Hematopoietic multipotent progenitor cell treated with erythropoietin and hydrocortisone succinate and interleukin-3 and kit ligand, for 17 days (in vitro differentiated cells): ENCODE measurements around the gene PDE4D.

Experiments used
- DNase-seq: peaks from one replicate; pipeline ENCODE4 v3.0.0-alpha.2; 2015; ENCODE audit warnings: low spot score

The PDE4D gene

DNA sequence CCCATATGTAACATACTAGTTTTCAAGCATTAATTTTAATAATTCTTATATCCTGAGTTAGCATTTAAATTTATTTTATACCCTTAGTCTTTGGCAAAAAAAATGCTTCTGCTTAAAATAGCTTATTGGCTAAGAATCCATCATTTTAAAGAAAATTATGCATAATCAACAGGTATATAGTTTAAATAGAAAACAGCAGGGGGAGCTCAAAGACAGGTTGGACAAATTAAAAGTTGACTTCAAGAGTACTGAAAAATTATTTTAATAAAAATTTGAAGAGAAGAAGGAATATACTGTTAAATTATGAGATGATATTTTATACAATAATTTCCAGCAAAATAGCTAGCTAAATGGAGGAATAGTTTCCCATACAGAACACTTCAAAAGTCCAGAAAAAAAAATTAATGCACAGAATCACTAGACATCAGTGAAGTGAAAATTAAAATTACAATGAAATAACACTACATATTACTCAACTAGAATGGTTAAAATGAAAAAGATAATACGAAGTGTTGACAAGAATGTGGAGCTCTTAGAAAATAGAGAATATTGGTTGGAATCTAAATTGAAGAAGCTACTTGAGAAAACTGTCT is 387.1 kb downstream of the PDE4D start:
- no peak for DNase-seq

- no peak for DNase-seq
Observed at GRCh38 chr5:59504043-59504442, 389.5 kb downstream of the PDE4D start.

- DNase-seq = no peak
Observed at GRCh38 chr5:59503220-59503619, 390.3 kb downstream of the PDE4D start.

GRCh38 chr5:59501316-59501715 is 392.2 kb downstream of the PDE4D start:
- DNase-seq = no peak

DNA sequence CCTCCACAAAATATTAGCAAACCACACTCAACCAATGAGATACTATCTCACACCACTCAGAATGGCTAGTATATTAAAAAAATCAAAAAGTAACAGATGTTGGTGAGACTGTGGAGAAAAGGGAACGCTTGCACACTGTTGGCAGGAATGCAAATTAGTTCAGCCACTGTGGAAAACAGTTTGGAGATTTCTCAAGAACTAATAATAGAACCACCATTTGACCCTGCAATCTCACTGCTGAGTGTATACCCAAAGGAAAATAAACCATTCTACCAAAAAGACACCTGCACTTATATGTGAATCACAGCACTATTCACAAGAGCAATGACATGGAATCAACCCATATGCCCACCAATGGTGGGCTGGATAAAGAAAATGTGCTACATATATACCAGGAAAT is 393.5 kb downstream of the PDE4D start:
- no peak for DNase-seq

GRCh38 chr5:59497207-59497606 is 396.3 kb downstream of the PDE4D start:
- DNase-seq = no peak

GRCh38 chr5:59496524-59497134 is 396.9 kb downstream of the PDE4D start:
- DNase-seq = no peak

DNA sequence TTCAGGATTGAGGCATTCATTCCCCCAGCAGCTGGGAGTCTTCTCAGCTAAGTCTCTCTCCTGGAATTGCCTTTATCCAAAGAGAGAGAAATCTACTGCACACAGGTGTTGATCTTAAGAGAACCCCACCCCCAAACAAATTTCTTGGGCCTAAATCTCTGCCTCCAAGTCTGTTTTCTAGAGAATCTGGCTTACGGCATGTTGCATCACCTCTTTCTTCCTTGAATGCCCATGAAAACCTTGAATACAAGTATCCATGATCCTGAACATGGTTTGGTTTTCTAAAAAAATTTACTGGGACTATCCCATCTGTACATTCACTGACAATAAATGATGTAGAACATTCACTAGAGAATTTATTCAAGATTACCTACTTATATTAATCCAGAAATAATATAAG is 401.6 kb downstream of the PDE4D start:
- DNase-seq = no peak

DNA sequence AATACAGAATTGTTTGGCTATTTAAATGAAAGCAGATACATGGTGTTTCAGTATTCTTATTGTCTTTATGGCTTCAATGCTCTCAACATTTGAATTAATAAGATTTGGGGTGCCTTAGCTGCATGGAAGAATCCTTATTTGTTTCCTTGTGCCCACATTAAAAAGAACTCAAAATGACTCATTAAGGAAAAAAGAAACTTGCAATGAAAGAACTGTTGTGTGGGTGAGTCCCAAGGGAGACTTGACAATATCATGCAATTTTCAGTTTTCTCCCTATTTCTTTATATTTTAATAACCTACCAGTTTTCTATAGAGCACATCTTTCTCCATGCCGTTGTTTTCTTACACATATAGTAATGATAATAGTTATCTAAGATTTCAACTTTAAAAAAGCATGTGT is 404.0 kb downstream of the PDE4D start:
- DNase-seq = no peak

GRCh38 chr5:59487772-59488729 is 405.5 kb downstream of the PDE4D start:
- no peak for DNase-seq

DNA sequence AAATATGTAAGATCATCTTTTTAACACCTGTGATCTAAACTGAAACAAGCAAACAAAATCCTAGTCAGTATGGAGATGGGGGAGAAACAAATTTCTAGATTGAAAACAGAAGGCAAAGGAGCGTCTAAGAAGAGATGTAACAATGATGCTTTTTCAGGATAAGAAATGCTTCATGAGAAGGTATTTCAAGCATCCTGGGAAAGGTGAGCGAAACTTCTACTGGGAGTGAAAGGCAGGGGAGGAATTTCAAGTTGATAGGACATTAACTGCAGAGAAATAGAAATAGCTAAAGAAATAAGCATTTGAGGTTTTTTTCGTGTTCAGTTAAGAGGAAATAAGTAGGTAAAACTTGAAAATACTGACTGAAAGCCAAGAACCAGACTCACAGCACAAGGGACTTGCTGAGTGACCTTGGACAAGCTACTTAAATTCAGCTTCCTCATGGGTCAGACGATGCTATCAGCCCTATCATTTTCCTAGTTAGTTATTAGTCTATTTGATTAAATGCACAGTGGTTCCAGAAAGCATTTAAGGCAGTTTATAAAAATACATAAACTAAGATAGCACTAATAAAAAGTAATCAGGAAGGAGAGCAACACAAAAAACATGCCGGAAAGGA is 406.3 kb downstream of the PDE4D start:
- DNase-seq = no peak

GRCh38 chr5:59486508-59486907 is 407.0 kb downstream of the PDE4D start:
- DNase-seq = no peak

GRCh38 chr5:59485629-59486439 is 407.7 kb downstream of the PDE4D start:
- DNase-seq = no peak

GRCh38 chr5:59485107-59485506 is 408.4 kb downstream of the PDE4D start:
- no peak for DNase-seq

DNA sequence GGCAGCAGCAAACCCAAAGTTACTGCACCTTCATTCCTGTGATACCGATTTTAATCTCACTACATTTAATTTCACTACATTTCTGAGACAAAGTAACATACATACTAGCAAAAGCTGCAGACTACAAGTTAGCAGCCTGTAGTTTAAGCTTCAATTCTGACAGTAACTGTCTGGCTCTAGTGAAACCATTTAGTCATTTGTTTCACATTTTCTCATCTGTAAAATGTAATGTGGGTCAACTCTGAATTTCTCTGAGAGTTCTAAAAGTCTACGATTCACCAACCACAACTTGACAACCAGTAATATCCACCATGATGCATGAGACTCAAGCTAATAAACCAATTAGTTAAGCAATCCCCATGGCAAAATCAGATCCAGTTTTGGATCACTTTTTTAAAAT is 408.9 kb downstream of the PDE4D start:
- no peak for DNase-seq

DNA sequence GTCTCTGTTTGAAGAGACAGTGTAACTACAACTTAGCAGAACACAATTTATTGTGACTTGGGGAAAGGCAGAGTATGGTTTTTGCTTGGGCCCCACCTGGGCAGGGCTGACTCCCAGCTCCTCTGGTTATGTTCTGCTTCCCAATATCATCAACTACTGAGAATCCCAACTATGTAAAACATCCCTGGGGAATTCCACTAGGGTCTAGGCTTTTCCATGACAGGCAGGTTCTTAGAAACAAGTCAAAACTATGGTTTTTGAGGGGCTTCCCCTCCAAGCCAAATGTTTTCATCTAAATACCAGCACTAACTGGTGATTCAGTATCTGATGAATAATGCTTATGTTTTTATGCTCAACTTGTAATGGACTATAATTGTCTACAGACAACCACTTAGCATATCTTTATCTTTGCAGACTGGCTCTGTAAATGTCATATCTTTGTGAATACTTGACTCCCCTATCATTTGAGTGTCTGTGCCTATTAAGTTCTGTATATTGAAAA is 409.5 kb downstream of the PDE4D start:
- no peak for DNase-seq

DNA sequence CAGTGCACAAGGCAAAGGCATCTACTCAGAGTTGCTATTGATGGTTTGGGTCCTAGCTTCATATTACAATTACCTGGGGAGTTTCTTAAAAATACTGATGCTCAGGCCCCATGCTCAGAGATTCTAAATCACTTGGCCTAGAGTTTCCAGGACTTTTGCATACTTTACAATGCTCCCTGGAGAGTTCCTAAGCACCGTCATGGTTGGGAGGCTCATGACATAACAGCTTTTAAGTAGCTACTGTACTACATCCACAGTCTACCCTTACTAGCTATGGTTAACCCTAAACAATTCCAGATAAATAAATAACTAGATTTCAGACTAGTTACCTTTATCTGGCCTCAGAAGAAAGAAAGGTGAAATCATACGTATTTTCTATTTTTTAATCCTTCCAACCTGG is 414.4 kb downstream of the PDE4D start:
- no peak for DNase-seq

DNA sequence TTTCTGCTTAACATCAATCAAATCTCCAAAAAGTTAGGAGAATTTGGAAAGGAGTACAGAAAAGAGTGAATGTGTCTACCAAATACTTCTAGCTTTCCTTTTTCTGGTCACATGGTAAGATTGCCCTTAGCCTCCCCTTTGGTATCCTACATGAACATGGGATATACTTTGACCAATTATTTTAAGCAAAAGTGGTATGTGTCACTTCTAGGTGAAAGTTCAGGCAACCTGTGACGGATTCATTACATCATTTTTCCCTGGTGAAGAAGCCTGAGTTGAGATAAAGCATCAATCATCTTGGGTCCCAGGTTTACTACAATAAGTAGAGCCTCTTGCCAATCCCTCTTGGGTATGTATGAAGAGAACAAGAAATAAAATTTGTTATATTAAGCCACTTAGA is 419.2 kb downstream of the PDE4D start:
- DNase-seq = no peak

GRCh38 chr5:59473611-59474010 is 419.9 kb downstream of the PDE4D start:
- DNase-seq = no peak

DNA sequence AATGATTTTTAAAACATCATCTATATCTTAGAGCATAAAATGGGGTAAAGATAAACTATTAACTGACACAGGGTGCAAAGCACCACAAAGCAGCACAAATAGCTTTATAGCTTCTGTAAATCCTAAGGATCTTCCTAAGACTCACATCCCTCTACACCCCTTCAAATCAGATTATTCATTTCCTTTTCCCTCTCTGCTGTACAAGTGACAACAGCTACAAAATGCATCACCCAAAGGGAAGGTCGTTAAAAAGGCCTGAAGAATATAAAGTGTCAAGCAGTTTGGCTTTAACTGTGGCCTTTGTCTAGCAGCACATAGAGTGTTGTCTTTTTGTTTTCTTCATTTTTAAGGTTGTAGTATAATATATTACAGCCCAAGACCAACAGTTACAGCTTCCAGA is 422.1 kb downstream of the PDE4D start:
- DNase-seq = no peak

DNA sequence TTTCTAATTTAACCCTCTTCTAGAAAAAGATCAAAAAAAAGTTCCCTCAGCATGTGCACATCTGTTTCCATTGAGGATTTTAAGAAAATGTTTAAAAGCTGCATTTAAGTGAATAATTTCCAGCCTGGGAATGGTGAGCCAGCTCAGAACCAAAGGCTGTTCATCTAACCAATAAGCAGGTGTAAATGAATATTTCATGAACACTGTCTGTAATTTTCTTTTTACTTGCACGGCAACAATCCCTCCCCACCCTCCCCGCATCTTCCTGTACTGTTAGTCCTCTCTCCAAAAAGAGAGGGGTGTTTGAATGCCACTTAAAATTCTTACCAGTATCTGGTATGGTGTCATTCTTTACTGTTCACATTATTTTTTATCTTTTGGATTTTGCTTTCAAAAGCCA is 425.6 kb downstream of the PDE4D start:
- DNase-seq = no peak

DNA sequence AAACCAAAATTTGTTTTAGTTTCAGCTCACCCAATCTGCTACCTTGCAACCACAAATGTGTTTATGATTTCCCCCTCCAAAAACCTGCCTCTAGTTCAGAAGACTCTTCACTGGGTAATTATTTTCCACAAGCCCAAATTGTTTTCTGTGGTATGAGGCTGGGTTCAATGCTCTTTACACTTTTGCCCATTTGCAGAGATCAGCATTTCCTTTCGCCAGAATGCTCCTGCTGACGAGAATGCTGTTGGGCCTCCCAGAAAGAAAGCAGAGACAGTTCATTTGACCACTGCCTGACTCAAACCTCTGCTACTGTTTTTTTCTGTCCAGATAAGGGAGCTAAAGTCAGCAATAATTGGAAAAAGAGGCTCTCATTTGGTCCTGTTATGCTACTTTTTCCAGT is 427.3 kb downstream of the PDE4D start:
- no peak for DNase-seq
